Glutamatergic neuron (in vitro differentiated cells): ENCODE results near the gene RELB. TPM values are rescaled to one million over a fixed set of nuclear protein-coding genes. Genes with fewer than 3 reads are reported as not detected.

Experiments used
- DNase-seq: peaks from one replicate; pipeline ENCODE4 v3.0.0; 2022
- H3K27ac Mint-ChIP-seq: one replicate; pipeline ENCODE4 v1.8.0; 2020; ENCODE audit warnings: mild to moderate bottlenecking, mixed read lengths, inconsistent platforms; ENCODE audit not compliant: unreplicated experiment
- H3K27me3 Mint-ChIP-seq: one replicate; pipeline ENCODE4 v1.8.0; 2020; ENCODE audit warnings: mild to moderate bottlenecking, moderate library complexity, mixed read lengths, inconsistent platforms; ENCODE audit not compliant: unreplicated experiment
- H3K36me3 Mint-ChIP-seq: one replicate; pipeline ENCODE4 v1.8.0; 2020; ENCODE audit warnings: mild to moderate bottlenecking, mixed read lengths, inconsistent platforms; ENCODE audit not compliant: unreplicated experiment
- H3K4me1 Mint-ChIP-seq: one replicate; pipeline ENCODE4 v1.8.0; 2020; ENCODE audit warnings: mild to moderate bottlenecking, low read depth, mixed read lengths, inconsistent platforms; ENCODE audit not compliant: unreplicated experiment
- H3K4me3 Mint-ChIP-seq: one replicate; pipeline ENCODE4 v1.8.0; 2020; ENCODE audit warnings: mild to moderate bottlenecking, mixed read lengths, inconsistent platforms; ENCODE audit not compliant: unreplicated experiment
- H3K9me3 Mint-ChIP-seq: one replicate; pipeline ENCODE4 v1.8.0; 2020; ENCODE audit warnings: mild to moderate bottlenecking, moderate library complexity, mixed read lengths, inconsistent platforms; ENCODE audit not compliant: unreplicated experiment
- total RNA-seq: library from RNA; stranded (reverse); fragmentation: NEBNext Ultra II Directional; extraction: Animal tissue kit (Norgen Biotek cat#: 25700); gene quantifications from one replicate; pipeline ENCODE4 v1.2.1, GENCODE V29; 2021; ENCODE audit not compliant: unreplicated experiment
- TF ChIP-seq, protein P1 (sequence below): fragments of 200-600 bp; sonication (generic); IDR thresholded peaks from one replicate; pipeline ENCODE4 v1.5.0; 2021; ENCODE audit not compliant: partially characterized antibody, unreplicated experiment

The RELB gene
- total RNA-seq, 1 donor from 2014 or later: 1.2 TPM

DNA sequence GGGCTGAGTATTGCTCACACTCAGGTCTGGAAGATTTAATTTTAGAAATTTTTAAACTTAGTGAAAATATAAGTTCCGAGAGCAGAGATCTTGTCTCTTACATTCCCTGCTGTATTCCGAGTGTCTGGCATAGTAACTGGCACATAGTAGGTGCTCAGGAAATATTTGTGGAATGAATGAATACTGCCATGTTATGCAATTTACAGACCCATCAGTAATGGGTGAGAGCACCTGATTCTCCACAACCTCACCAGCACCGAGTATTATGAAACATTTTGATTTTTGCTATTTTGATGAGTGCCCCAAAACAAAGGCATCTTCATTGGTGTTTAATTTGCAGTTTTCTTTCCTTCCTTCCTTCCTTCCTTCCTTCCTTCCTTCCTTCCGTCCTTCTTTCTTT, 21.8 kb downstream of the RELB start:
- no peak for DNase-seq
- Mint-ChIP-seq H3K4me3 (no peak overlapping the region), H3K9me3 (no peaks in the 10 kb centered on the region), H3K4me1 (no peaks in the 10 kb centered on the region), H3K27me3 (no peaks in the 10 kb centered on the region), H3K27ac (no peak overlapping the region), H3K36me3 (no peaks in the 10 kb centered on the region)
- TF ChIP-seq, protein P1, sequence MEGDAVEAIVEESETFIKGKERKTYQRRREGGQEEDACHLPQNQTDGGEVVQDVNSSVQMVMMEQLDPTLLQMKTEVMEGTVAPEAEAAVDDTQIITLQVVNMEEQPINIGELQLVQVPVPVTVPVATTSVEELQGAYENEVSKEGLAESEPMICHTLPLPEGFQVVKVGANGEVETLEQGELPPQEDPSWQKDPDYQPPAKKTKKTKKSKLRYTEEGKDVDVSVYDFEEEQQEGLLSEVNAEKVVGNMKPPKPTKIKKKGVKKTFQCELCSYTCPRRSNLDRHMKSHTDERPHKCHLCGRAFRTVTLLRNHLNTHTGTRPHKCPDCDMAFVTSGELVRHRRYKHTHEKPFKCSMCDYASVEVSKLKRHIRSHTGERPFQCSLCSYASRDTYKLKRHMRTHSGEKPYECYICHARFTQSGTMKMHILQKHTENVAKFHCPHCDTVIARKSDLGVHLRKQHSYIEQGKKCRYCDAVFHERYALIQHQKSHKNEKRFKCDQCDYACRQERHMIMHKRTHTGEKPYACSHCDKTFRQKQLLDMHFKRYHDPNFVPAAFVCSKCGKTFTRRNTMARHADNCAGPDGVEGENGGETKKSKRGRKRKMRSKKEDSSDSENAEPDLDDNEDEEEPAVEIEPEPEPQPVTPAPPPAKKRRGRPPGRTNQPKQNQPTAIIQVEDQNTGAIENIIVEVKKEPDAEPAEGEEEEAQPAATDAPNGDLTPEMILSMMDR: no peak

DNA sequence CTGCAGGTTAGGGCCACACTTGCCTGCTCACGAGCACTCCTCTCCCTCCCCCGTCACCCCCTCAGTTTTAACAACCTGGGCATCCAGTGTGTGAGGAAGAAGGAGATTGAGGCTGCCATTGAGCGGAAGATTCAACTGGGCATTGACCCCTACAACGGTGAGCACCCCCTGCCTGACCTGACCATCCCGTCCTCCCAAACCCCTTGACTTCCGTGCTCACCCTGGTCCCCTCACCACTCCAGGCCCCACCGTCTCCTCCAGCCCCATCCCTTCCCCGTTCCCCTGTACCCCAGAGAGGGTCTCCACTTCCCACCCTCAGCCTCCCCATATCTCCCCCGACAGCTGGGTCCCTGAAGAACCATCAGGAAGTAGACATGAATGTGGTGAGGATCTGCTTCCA, 24.0 kb downstream of the RELB start:
- Mint-ChIP-seq H3K36me3 (no peaks in the 10 kb centered on the region), H3K9me3 (no peaks in the 10 kb centered on the region), H3K4me1 (no peaks in the 10 kb centered on the region), H3K27ac (no peak overlapping the region), H3K27me3 (no peaks in the 10 kb centered on the region), H3K4me3 (no peak overlapping the region)
- DNase-seq: no peak
- TF ChIP-seq, protein P1: no peak

DNA sequence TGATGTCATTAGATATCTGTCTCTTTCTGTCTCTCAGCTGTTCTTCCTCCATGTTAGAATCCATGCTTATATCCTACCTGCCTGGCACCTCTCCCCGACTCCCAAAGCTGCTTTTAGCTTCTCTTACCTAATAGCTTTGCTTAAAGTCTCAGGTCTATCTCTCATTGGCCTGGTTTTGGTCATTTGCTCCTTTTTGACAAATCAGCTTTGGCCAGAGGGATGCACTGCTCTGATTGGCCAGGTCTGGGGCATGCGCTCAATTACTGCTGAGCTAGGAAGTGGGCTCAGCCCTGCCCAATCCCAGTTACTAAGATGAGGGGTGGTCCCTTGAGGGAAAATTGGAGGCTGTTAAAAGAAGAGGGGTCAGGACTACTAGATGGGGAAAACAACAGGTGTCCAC, 26.1 kb downstream of the RELB start:
- Mint-ChIP-seq H3K36me3 (no peaks in the 10 kb centered on the region), H3K4me1 (no peaks in the 10 kb centered on the region), H3K4me3 (no peak overlapping the region), H3K27ac (no peak overlapping the region), H3K9me3 (no peaks in the 10 kb centered on the region), H3K27me3 (no peaks in the 10 kb centered on the region)
- TF ChIP-seq, protein P1: no peak
- DNase-seq: no peak

DNA sequence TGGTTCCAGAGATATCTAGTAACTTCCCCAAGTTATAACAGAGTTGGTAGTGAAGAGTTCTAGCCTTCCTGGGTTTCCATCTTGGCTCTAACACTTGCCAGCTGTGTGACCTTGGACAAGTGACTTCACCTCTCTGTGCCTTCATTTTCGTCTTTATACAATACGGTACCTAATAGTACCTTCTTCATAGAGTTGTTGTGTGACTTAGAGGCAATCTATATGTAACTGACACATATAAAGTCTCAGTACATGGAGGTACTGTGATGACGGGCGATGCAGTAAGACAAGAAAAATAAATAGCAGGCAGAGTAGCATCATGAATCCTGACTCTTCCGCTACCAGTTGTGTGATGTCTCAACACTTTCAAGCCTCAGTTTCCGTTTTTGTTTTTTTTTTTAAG, 29.6 kb downstream of the RELB start:
- no peak overlapping the region for H3K4me3 Mint-ChIP-seq
- no peaks in the 10 kb centered on the region for H3K36me3 Mint-ChIP-seq
- H3K4me1 Mint-ChIP-seq: no peaks in the 10 kb centered on the region
- TF ChIP-seq, protein P1: no peak
- H3K9me3 Mint-ChIP-seq: no peaks in the 10 kb centered on the region
- no peak for DNase-seq
- no peak overlapping the region for H3K27ac Mint-ChIP-seq
- H3K27me3 Mint-ChIP-seq: peaks cover 4% of the 10 kb centered on the region

DNA sequence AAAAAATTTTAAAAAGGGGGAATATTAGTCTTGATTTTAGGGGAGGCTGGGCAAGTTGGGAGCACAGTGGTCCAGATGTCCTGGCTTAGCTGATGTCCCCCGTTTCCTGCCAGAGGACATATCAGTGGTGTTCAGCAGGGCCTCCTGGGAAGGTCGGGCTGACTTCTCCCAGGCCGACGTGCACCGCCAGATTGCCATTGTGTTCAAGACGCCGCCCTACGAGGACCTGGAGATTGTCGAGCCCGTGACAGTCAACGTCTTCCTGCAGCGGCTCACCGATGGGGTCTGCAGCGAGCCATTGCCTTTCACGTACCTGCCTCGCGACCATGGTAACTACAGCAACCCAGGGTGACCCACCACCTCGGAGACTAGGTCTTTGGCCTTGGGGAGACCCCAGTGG, 31.2 kb downstream of the RELB start:
- TF ChIP-seq, protein P1: no peak
- Mint-ChIP-seq H3K9me3 (peaks cover 1% of the 10 kb centered on the region), H3K27ac (no peak overlapping the region), H3K4me3 (no peak overlapping the region), H3K27me3 (peaks cover 4% of the 10 kb centered on the region), H3K4me1 (no peaks in the 10 kb centered on the region), H3K36me3 (no peaks in the 10 kb centered on the region)
- DNase-seq: no peak
